Esophagus squamous epithelium (tissue), 4 donors: ENCODE measurements around the gene TRAF3IP1.

Experiments
- CTCF ChIP-seq, 6 experiments: fragments of 450-650 bp in 4 of 6; fragments of 200-600 bp in 2 of 6; sonication (generic) in 2 of 6; IDR thresholded peaks; one replicate each; pipeline ENCODE4 v1.5.1; 2016 to 2019; ENCODE audit warnings: antibody characterized with exemption in 6 of 6, mild to moderate bottlenecking in 4 of 6, moderate library complexity in 4 of 6
- POLR2A ChIP-seq, 4 donors: fragments of 450-650 bp; IDR thresholded peaks; one replicate each; pipeline ENCODE4 v1.6.1; 2017; ENCODE audit warnings: antibody characterized with exemption in 4 of 4, mild to moderate bottlenecking in 4 of 4, moderate library complexity in 3 of 4

GRCh38 chr2:238369591-238370040, 49.3 kb downstream of the TRAF3IP1 start:
- TF ChIP-seq CTCF (IDR thresholded peaks at IDR 0.05) (no peak), POLR2A (IDR thresholded peaks at IDR 0.05) (no peak)
